GM19025 (cell line): Measurements from ENCODE around the gene SKIDA1.

Experiments
- ATAC-seq: cut with Tn5 transposase; IDR thresholded peaks from one replicate; pipeline ENCODE4 v1.9.1; 2021; ENCODE audit warnings: mild to moderate bottlenecking, low read depth, moderate library complexity; ENCODE audit not compliant: unreplicated experiment

Gene SKIDA1

GRCh38 chr10:21488246-21488956, 37.1 kb downstream of the SKIDA1 start:
- no peak for ATAC-seq

GRCh38 chr10:21487416-21488180, 37.9 kb downstream of the SKIDA1 start:
- no peak for ATAC-seq

DNA sequence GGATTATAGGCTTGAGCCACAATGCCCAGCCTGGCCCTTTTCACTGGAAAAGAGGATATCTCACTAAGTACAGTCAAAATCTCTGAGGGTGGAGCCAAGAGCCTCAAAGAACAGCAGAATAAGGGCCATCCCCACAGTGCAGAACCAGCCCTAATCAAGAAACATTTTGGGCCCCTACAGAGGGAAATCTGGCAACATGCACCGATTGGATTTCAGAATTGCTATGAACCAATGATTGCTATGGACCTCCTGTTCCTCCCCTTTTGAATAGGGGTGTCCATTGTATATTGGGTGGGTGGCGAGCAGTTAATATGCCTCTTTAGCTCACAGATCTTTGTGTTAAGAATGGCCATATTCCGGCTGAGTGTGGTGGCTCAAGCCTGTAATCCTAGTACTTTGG, 42.7 kb downstream of the SKIDA1 start:
- ATAC-seq, result no peak

DNA sequence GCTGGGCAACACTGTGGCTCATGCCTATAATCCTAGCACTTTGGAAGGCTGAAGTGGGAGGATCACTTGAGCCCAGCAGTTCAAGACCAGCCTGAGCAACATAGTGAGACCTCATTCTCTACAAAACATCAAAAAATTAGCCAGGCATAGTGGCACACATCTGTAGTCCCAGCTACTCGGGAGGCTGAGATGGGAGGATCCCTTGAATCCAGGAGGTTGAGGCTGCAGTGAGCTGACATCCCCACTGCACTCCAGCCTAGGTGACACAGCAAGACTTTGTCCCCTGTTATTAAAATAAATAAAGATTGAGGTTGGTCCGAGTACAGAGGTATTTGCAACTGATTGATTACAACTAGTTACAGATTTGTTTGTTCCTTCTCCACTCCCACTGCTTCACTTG, 44.1 kb downstream of the SKIDA1 start:
- no peak for ATAC-seq

GRCh38 chr10:21479570-21480315, 45.7 kb downstream of the SKIDA1 start:
- no peak for ATAC-seq

GRCh38 chr10:21475393-21475792, 50.1 kb downstream of the SKIDA1 start:
- no peak for ATAC-seq

DNA sequence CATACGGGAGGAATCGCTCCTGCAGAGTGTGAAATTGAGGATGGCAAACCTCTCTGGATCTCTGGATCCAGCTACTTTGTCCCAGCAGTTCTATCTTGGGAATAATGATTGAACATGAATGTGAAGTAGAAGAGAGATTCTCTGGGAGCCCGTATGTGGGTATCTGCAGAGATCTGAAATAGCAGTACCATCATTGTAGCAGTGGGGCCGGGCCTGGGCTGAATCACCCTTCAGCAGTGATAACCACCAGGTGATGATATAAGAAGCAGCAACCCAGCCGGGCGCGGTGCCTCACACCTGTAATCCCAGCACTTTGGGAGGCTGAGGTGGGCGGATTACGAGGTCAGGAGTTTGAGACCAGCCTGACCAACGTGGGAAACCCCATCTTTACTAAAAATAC, 51.9 kb downstream of the SKIDA1 start:
- no peak for ATAC-seq

- ATAC-seq, result no peak
Measured at GRCh38 chr10:21473135-21473534, 52.3 kb downstream of the SKIDA1 start.

DNA sequence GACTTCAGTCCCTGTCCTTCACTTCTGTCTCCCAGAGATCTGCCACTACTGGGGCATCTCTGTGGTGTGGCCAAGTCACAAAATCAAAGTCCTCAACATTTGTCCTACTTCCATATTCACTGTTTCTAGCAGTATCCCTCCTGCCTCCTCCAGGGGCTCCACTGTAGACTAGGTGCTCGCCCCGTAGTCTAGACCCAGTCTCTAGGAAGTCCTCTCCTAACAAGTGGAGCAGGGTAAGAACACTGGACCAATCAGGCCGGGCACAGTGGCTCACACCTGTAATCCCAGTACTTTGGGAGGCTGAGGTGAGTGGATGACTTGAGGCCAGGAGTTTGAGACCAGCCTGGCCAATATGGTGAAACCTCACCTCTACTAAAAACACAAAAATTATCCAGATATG, 57.4 kb downstream of the SKIDA1 start:
- ATAC-seq, result no peak

- ATAC-seq, result no peak
Measured at GRCh38 chr10:21467633-21468032, 57.8 kb downstream of the SKIDA1 start.

DNA sequence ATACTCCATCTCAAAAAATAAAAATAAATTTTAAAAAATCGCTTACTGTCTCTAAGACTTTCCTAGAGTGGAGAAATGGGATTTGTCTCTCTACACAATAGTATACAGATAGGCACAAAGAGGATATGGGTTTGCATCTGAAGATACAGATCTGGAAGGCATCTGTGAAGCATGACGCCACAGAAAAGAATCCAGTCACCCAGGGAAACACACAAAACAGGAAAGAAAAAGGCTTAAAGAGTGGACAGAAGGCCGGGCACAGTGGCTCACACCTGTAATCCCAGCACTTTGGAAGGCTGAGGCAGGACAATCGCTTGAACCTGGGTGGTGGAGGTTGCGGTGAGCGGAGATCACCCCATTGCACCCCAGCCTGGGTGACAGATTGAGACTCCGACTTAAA, 61.3 kb downstream of the SKIDA1 start:
- no peak for ATAC-seq
